ENCODE measurements around the gene MTHFSD.

MTHFSD gene

DNA sequence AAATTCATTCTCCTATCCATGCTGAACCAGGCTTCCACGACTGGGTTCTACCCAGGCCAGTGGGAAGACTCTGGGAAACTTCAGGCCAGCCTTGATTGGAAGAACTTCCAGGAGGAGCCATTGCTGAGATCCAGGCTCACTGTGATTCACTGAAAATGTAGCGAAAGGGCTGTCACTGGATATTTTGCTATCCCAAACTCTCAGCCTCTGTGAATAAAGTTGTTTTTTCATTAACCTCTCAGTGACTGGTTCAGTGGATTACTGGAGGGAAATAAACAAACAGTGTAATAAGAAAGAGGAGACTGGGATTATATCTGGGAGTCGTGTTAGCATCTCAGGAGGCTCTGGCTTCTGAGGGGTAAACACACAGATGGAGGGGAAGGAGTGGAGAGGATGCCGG is 26.4 kb upstream of the MTHFSD start:
- TF ChIP-seq, protein P1, sequence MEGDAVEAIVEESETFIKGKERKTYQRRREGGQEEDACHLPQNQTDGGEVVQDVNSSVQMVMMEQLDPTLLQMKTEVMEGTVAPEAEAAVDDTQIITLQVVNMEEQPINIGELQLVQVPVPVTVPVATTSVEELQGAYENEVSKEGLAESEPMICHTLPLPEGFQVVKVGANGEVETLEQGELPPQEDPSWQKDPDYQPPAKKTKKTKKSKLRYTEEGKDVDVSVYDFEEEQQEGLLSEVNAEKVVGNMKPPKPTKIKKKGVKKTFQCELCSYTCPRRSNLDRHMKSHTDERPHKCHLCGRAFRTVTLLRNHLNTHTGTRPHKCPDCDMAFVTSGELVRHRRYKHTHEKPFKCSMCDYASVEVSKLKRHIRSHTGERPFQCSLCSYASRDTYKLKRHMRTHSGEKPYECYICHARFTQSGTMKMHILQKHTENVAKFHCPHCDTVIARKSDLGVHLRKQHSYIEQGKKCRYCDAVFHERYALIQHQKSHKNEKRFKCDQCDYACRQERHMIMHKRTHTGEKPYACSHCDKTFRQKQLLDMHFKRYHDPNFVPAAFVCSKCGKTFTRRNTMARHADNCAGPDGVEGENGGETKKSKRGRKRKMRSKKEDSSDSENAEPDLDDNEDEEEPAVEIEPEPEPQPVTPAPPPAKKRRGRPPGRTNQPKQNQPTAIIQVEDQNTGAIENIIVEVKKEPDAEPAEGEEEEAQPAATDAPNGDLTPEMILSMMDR (IDR thresholded peaks at IDR 0.05; ENCODE audit: extremely low read depth, insufficient read depth, missing control alignments) = no peak
- in situ Hi-C loops (cut with MboI; ENCODE audit: low pct_unique_long_range_greater_than_20kb, low sequenced_read_pairs, unreplicated experiment) = no loop called here
- DNase-seq (ENCODE audit: low spot score) = no peak

- TF ChIP-seq, protein P1 (IDR thresholded peaks at IDR 0.05; ENCODE audit: extremely low read depth, insufficient read depth, missing control alignments) = no peak
- DNase-seq (ENCODE audit: low spot score) = no peak
- in situ Hi-C loops (cut with MboI; ENCODE audit: low pct_unique_long_range_greater_than_20kb, low sequenced_read_pairs, unreplicated experiment) = no loop called here
Observed at GRCh38 chr16:86580791-86581170, 25.7 kb upstream of the MTHFSD start.

DNA sequence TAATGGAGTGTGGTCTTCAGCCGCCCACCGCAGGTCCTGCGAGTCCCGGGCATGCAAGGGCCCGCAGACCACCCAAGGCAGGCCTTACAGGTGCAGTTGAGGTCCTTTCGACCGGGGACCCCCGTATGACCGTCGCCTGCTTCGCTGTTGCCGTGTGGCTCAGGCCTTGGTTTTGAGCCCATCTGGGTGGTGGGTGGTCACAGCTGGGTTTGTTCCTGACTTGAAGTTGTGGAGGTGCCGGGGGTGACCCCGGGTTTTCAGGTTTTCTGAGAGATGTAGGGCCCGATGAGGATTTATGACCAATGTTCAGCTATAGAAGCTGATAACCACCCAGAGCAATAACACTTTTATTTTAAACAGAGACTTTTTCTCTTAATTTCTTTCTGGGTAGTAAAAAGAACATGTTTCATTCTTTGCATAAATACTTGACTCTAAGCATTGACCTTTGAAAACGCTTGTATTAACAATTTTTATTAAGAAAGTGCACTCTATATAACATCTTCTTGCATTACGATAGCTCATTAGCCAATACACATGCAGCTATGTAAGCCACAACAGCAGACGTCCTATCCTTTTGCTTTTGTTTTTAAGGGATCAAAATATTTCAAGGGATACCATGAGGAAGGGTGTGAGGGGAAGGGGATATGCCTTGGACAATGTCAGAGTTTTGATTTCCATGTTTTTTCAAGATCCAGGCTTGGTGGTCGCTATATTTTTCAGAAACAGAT is 25.2 kb upstream of the MTHFSD start:
- in situ Hi-C loops (cut with MboI; ENCODE audit: low pct_unique_long_range_greater_than_20kb, low sequenced_read_pairs, unreplicated experiment) = no loop called here
- TF ChIP-seq, protein P1 (IDR thresholded peaks at IDR 0.05; ENCODE audit: extremely low read depth, insufficient read depth, missing control alignments) = no peak
- DNase-seq (ENCODE audit: low spot score) = no peak

DNA sequence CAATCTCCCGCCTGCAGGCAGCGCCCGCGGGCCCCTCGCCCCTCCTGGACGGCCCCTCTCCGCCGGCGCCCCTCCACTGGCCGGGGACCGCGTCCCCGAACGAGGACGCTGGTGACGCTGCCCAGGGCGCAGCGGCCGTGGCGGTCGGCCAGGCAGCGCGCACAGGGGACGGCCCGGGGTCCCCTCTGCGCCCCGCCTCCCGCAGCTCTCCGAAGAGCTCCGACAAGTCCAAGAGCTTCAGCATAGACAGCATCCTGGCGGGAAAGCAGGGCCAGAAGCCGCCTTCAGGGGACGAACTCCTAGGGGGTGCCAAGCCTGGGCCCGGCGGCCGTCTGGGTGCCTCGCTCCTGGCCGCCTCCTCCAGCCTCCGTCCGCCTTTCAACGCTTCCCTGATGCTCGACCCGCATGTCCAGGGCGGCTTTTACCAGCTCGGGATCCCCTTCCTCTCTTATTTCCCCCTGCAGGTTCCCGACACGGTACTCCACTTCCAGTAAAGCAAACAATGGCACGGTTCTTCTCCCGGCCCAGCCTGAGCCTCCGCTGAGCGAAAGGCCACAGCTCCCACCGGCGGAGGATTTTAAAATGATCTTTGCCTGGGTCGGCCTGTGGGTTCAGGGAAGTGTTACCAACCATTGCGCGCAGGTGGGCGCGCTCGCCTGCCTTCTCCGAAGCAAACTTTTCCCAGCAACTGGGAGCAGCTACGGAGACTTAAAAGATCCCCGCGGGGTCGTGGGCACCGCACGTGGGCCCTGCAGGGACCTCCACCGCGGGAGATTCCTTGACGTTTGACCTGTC is 24.4 kb upstream of the MTHFSD start:
- DNase-seq (ENCODE audit: low spot score) = no peak
- TF ChIP-seq, protein P1 (IDR thresholded peaks at IDR 0.05; ENCODE audit: extremely low read depth, insufficient read depth, missing control alignments) = no peak
- in situ Hi-C loops (cut with MboI; ENCODE audit: low pct_unique_long_range_greater_than_20kb, low sequenced_read_pairs, unreplicated experiment) = no loop called here

DNA sequence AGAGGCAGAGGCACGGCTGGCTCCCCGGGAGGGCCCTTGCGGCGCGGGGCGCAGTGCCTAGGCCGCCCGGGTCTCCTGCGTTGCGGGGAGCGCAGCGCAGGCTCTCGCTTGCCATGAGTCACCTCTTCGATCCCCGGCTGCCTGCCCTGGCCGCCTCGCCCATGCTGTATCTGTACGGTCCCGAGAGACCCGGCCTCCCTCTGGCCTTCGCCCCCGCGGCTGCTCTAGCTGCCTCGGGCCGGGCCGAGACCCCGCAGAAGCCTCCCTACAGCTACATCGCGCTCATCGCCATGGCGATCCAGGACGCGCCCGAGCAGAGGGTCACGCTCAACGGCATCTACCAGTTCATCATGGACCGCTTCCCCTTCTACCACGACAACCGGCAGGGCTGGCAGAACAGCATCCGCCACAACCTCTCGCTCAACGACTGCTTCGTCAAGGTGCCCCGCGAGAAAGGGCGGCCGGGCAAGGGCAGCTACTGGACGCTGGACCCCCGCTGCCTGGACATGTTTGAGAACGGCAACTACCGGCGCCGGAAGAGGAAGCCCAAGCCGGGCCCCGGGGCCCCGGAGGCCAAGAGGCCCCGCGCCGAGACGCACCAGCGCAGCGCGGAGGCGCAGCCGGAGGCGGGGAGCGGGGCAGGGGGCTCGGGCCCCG is 23.7 kb upstream of the MTHFSD start:
- TF ChIP-seq, protein P1 (IDR thresholded peaks at IDR 0.05; ENCODE audit: extremely low read depth, insufficient read depth, missing control alignments) = no peak
- DNase-seq (ENCODE audit: low spot score) = no peak
- in situ Hi-C loops (cut with MboI; ENCODE audit: low pct_unique_long_range_greater_than_20kb, low sequenced_read_pairs, unreplicated experiment) = no loop called here

- no peak for DNase-seq (ENCODE audit: low spot score)
- in situ Hi-C loops (cut with MboI; ENCODE audit: low pct_unique_long_range_greater_than_20kb, low sequenced_read_pairs, unreplicated experiment) = no loop called here
- TF ChIP-seq, protein P1 (IDR thresholded peaks at IDR 0.05; ENCODE audit: extremely low read depth, insufficient read depth, missing control alignments) = no peak
Observed at GRCh38 chr16:86578061-86578599, 23.1 kb upstream of the MTHFSD start, which contains the start of gene FOXL1. Gene FOXL1 (plus strand): TSS chr16:86578549. CDS start chr16:86578724, 175 bp downstream.

Data from GM13977 (cell line).